Thymus (tissue), 11 donors: ENCODE results near the gene POLRMT. TPM values are rescaled to one million over a fixed set of nuclear protein-coding genes. Genes with fewer than 3 reads are reported as not detected.

Source experiments
- DNase-seq, 9 donors: peaks; one replicate each; pipeline ENCODE4 v3.0.0-alpha.2; 2013; ENCODE audit warnings: low spot score in 9 of 9, low read depth in 6 of 9, missing footprints in 1 of 9
- H3K27ac ChIP-seq, 2 donors: one replicate each; pipeline ENCODE4 v1.5.1; 2013; ENCODE audit warnings: control low read depth in 1 of 2, low read depth in 1 of 2, low read length in 1 of 2, mild to moderate bottlenecking in 1 of 2, moderate library complexity in 1 of 2
- H3K27me3 ChIP-seq, 2 donors: one replicate each; pipeline ENCODE4 v1.5.1; 2013; ENCODE audit warnings: low read length in 1 of 2; ENCODE audit not compliant: control insufficient read depth in 2 of 2, insufficient read depth in 1 of 2
- H3K36me3 ChIP-seq, 2 donors: one replicate each; pipeline ENCODE4 v1.5.1; 2013; ENCODE audit warnings: low read length in 1 of 2, mild to moderate bottlenecking in 1 of 2, moderate library complexity in 1 of 2; ENCODE audit not compliant: control insufficient read depth in 2 of 2, insufficient read depth in 2 of 2
- H3K4me1 ChIP-seq, 2 donors: one replicate each; pipeline ENCODE4 v1.5.1; 2013; ENCODE audit warnings: low read length in 2 of 2; ENCODE audit not compliant: control insufficient read depth in 2 of 2, insufficient read depth in 2 of 2
- H3K4me3 ChIP-seq, 2 donors: one replicate each; pipeline ENCODE4 v1.5.1; 2013; ENCODE audit warnings: low read length in 2 of 2, control low read depth in 1 of 2, mild to moderate bottlenecking in 1 of 2
- H3K9me3 ChIP-seq, 2 donors: one replicate each; pipeline ENCODE4 v1.5.1; 2013; ENCODE audit warnings: low read length in 1 of 2, mild to moderate bottlenecking in 1 of 2; ENCODE audit not compliant: control insufficient read depth in 2 of 2, insufficient read depth in 1 of 2
- WGBS: extraction: QIAGEN DNeasy Blood & Tissue Kit; methylation state at CpG from one replicate; pipeline ENCODE4 v1.1.7; 2013; 5-methylcytosine and 5-hydroxymethylcytosine counted together
- polyA plus RNA-seq: library from polyadenylated mRNA; stranded (reverse); fragments of 200-250 nt; gene quantifications from one replicate; pipeline ENCODE4 v1.2.3, GENCODE V29; 2013
- total RNA-seq: library from RNA; stranded (reverse); fragments of 120-200 nt; gene quantifications from one replicate; pipeline ENCODE4 v1.2.4, GENCODE V29; 2013
- donor health status: healthy.

The POLRMT gene
- total and polyA plus RNA-seq, 2 donors, result 37.0 to 130 TPM

GRCh38 chr19:573519-573825 lies 59.9 kb downstream of the POLRMT start:
- 6% methylated on average over 15 of the region's 15 CpGs for WGBS
- H3K4me1 ChIP-seq, result peaks cover 21 to 39% of the 10 kb centered on the region in 2 donors
- DNase-seq, result no peak
- peaks cover 13% of the 10 kb centered on the region in 2 donors for H3K36me3 ChIP-seq
- peak overlapping the region; percentile 74 to 90 for H3K4me3 ChIP-seq
- no peaks in the 10 kb centered on the region for H3K27me3 ChIP-seq
- no peaks in the 10 kb centered on the region for H3K9me3 ChIP-seq
- H3K27ac ChIP-seq, result peak overlapping the region in 1 of 2 donors; percentile 17

- Histone ChIP-seq H3K36me3 (peaks cover 9 to 12% of the 10 kb centered on the region in 2 donors), H3K27ac (peak overlapping the region; percentile 68 to 80), H3K4me3 (peak overlapping the region; percentile 74 to 90), H3K27me3 (no peaks in the 10 kb centered on the region), H3K4me1 (peaks cover 21 to 39% of the 10 kb centered on the region in 2 donors), H3K9me3 (no peaks in the 10 kb centered on the region)
- peak in 1 of 9 donors; percentile 52 for DNase-seq
- WGBS, result under 1% methylated on average over 55 of the region's 55 CpGs
These were observed 60.4 kb downstream of the POLRMT start for GRCh38 chr19:572743-573518.

- no peaks in the 10 kb centered on the region for H3K27me3 ChIP-seq
- peaks cover 21 to 39% of the 10 kb centered on the region in 2 donors for H3K4me1 ChIP-seq
- no peaks in the 10 kb centered on the region for H3K9me3 ChIP-seq
- peak; percentile 92 to 99 (median 97) for DNase-seq
- peak within 1 kb of the TSS; percentile 74 to 90 for H3K4me3 ChIP-seq
- under 1% methylated on average over 79 of the region's 79 CpGs for WGBS
- H3K27ac ChIP-seq, result peak within 1 kb of the TSS; percentile 92 to 96
- peaks cover 2 to 5% of the 10 kb centered on the region in 2 donors for H3K36me3 ChIP-seq
These were observed 61.1 kb downstream of the POLRMT start, which contains the start of gene BSG for GRCh38 chr19:572140-572742. TSS of gene BSG (plus strand) at chr19:572596. CDS start at chr19:572635, 39 bp downstream.

GRCh38 chr19:571566-571974 lies 61.8 kb downstream of the POLRMT start:
- Histone ChIP-seq H3K4me3 (peak overlapping the region; percentile 63 to 74), H3K27me3 (no peaks in the 10 kb centered on the region), H3K9me3 (no peaks in the 10 kb centered on the region), H3K36me3 (peaks cover 2 to 3% of the 10 kb centered on the region in 2 donors), H3K4me1 (peaks cover 21 to 39% of the 10 kb centered on the region in 2 donors), H3K27ac (peak overlapping the region; percentile 90 to 96)
- peak in 7 of 9 donors; percentile 29 to 67 (median 40) for DNase-seq
- WGBS, result under 1% methylated on average over 14 of the region's 14 CpGs

- peaks cover 21 to 36% of the 10 kb centered on the region in 2 donors for H3K4me1 ChIP-seq
- H3K27me3 ChIP-seq, result no peaks in the 10 kb centered on the region
- H3K36me3 ChIP-seq, result peaks cover 0 to 3% of the 10 kb centered on the region in 2 donors
- under 1% methylated on average over 45 of the region's 45 CpGs for WGBS
- H3K27ac ChIP-seq, result peak overlapping the region; percentile 90 to 96
- no peaks in the 10 kb centered on the region for H3K9me3 ChIP-seq
- DNase-seq, result peak; percentile 47 to 87 (median 63)
- peak overlapping the region; percentile 63 to 74 for H3K4me3 ChIP-seq
These were observed 62.3 kb downstream of the POLRMT start for GRCh38 chr19:570937-571565.

- 77% methylated on average over 24 of the region's 25 CpGs for WGBS
- no peak overlapping the region for H3K27ac ChIP-seq
These were observed 63.1 kb downstream of the POLRMT start for GRCh38 chr19:570251-570686.

GRCh38 chr19:567296-567900 lies 65.9 kb downstream of the POLRMT start:
- whole genome bisulfite sequencing, result 98% methylated on average over 22 of the region's 22 CpGs
- Histone ChIP-seq H3K27ac (no peak overlapping the region), H3K9me3 (no peaks in the 10 kb centered on the region), H3K36me3 (no peaks in the 10 kb centered on the region), H3K27me3 (no peaks in the 10 kb centered on the region), H3K4me1 (peaks cover 3 to 14% of the 10 kb centered on the region in 2 donors), H3K4me3 (no peak overlapping the region)
- DNase-seq, result no peak

More at GRCh38 chr19:570251-570686, 63.1 kb downstream of the POLRMT start:
- Histone ChIP-seq H3K4me3 (no peak overlapping the region), H3K27me3 (no peaks in the 10 kb centered on the region), H3K4me1 (peaks cover 19 to 31% of the 10 kb centered on the region in 2 donors), H3K9me3 (no peaks in the 10 kb centered on the region), H3K36me3 (peaks cover 0 to 3% of the 10 kb centered on the region in 2 donors)
- no peak for DNase-seq
